H1 (cell line): Measurements from ENCODE around the gene PAEP. TPM values are rescaled to one million over a fixed set of nuclear protein-coding genes. Genes with fewer than 3 reads are reported as not detected.

Source experiments
- CTCF ChIA-PET: fragments of 300-600 bp; sonication (Branson Sonifier 250); formaldehyde crosslinking; loops from one replicate; lab custom pipeline; 2021; ENCODE audit not compliant: partially characterized antibody; lab: Charles Lee
- POLR2A ChIA-PET: fragments of 300-600 bp; sonication (Branson Sonifier 250); formaldehyde crosslinking; loops from one replicate; lab custom pipeline; 2021; ENCODE audit warnings: inconsistent platforms; ENCODE audit not compliant: partially characterized antibody; lab: Charles Lee
- DNase-seq, 2 experiments: peaks; one replicate each; pipeline versions ENCODE4 v3.0.0 to v3.0.0-alpha.2; 2010 to 2022; ENCODE audit warnings: low spot score in 2 of 2, low read depth in 1 of 2, mixed read lengths in 1 of 2
- FAIRE-seq: peaks from 2 replicates; lab custom pipeline; 2011; peaks lifted over from hg19 to GRCh38; lab: Jason Lieb, UNC
- H2AFZ ChIP-seq: 2 replicates; pipeline ENCODE4 v1.8.1; 2012; ENCODE audit warnings: low read length, inconsistent platforms
- H2AK5ac ChIP-seq: 2 replicates; pipeline ENCODE4 v1.6.1; 2013; ENCODE audit warnings: low read depth, low read length
- H2BK120ac ChIP-seq: replicated peaks from 2 replicates; pipeline ENCODE3; 2013; ENCODE audit warnings: low read depth, low read length, inconsistent platforms
- H2BK12ac ChIP-seq: 2 replicates; pipeline ENCODE4 v1.6.1; 2013; ENCODE audit warnings: low read depth, low read length
- H2BK15ac ChIP-seq: 2 replicates; pipeline ENCODE4 v1.6.1; 2013; ENCODE audit warnings: low read length
- H2BK20ac ChIP-seq: 2 replicates; pipeline ENCODE4 v1.6.1; 2013; ENCODE audit warnings: low read length
- H2BK5ac ChIP-seq: 2 replicates; pipeline ENCODE4 v1.6.1; 2013; ENCODE audit warnings: low read depth, low read length
- H3K14ac ChIP-seq: 2 replicates; pipeline ENCODE4 v1.6.1; 2013; ENCODE audit warnings: inconsistent platforms; ENCODE audit not compliant: insufficient read length
- H3K18ac ChIP-seq: 2 replicates; pipeline ENCODE4 v1.6.1; 2013; ENCODE audit warnings: low read length; ENCODE audit errors: extremely low read depth
- H3K23ac ChIP-seq: 2 replicates; pipeline ENCODE4 v1.6.1; 2013; ENCODE audit warnings: inconsistent platforms; ENCODE audit not compliant: insufficient read length
- H3K23me2 ChIP-seq: 2 replicates; pipeline ENCODE4 v1.6.1; 2013; ENCODE audit warnings: low read depth, low read length
- H3K27ac ChIP-seq: 2 replicates; pipeline ENCODE4 v1.6.1; 2011; ENCODE audit warnings: low read depth, low read length, inconsistent platforms
- H3K27me3 ChIP-seq, 4 experiments: replicated peaks in 1 of 4; 1 replicate in 1 of 4; 2 replicates in 3 of 4; pipeline versions ENCODE4 v1.6.1 to v1.8.1; 2011 to 2013; ENCODE audit warnings: low read length in 3 of 4, mild to moderate bottlenecking in 3 of 4, inconsistent platforms in 2 of 4, mixed read lengths in 2 of 4, moderate library complexity in 1 of 4; ENCODE audit not compliant: control insufficient read depth in 3 of 4, insufficient read depth in 3 of 4; ENCODE audit errors: extremely low read depth in 1 of 4
- H3K36me3 ChIP-seq, 4 experiments: 2 replicates each; pipeline versions ENCODE4 v1.6.1 to v1.8.1; 2011 to 2013; ENCODE audit warnings: mild to moderate bottlenecking in 4 of 4, low read length in 3 of 4, moderate library complexity in 2 of 4, control low read depth in 1 of 4, inconsistent platforms in 1 of 4; ENCODE audit not compliant: insufficient read depth in 4 of 4, control insufficient read depth in 2 of 4
- H3K4ac ChIP-seq: replicated peaks from 2 replicates; pipeline ENCODE3; 2013; ENCODE audit warnings: low read length, low read depth, mixed read lengths, inconsistent platforms; ENCODE audit not compliant: insufficient read length
- H3K4me1 ChIP-seq, 4 experiments: replicated peaks in 1 of 4; 1 replicate in 1 of 4; 2 replicates in 3 of 4; pipeline versions ENCODE4 v1.6.1 to v1.8.1; 2011 to 2013; ENCODE audit warnings: low read length in 3 of 4, inconsistent platforms in 2 of 4, mixed read lengths in 1 of 4; ENCODE audit not compliant: insufficient read depth in 4 of 4, control insufficient read depth in 3 of 4
- H3K4me2 ChIP-seq, 2 experiments: 2 replicates each; pipeline versions ENCODE4 v1.6.1 to v1.8.1; 2011 to 2013; ENCODE audit warnings: low read depth in 2 of 2, low read length in 2 of 2, control low read depth in 1 of 2, inconsistent platforms in 1 of 2, mild to moderate bottlenecking in 1 of 2; ENCODE audit not compliant: insufficient read depth in 1 of 2
- H3K4me3 ChIP-seq, 4 experiments: fragments of 200-600, 300-600 bp in 1 of 4; sonication (generic), shearing (Covaris generic), sonication (Bioruptor Twin) in 1 of 4; 2 replicates each; pipeline versions ENCODE4 v1.5.1 to v1.8.1; 2011 to 2016; ENCODE audit warnings: low read length in 4 of 4, low read depth in 3 of 4, control low read depth in 2 of 4, inconsistent platforms in 2 of 4, mild to moderate bottlenecking in 2 of 4, mixed read lengths in 1 of 4, moderate library complexity in 1 of 4; ENCODE audit not compliant: insufficient read depth in 2 of 4; ENCODE audit errors: extremely low read depth in 1 of 4
- H3K56ac ChIP-seq: replicated peaks from 2 replicates; pipeline ENCODE3; 2013; ENCODE audit warnings: low read depth, mild to moderate bottlenecking, mixed read lengths, low read length, inconsistent platforms; ENCODE audit not compliant: insufficient read length
- H3K79me1 ChIP-seq: 2 replicates; pipeline ENCODE4 v1.6.1; 2013; ENCODE audit warnings: low read depth, low read length, control low read depth
- H3K79me2 ChIP-seq, 2 experiments: 2 replicates each; pipeline versions ENCODE4 v1.6.1 to v1.8.1; 2012 to 2013; ENCODE audit warnings: low read length in 2 of 2, mild to moderate bottlenecking in 2 of 2, inconsistent platforms in 1 of 2; ENCODE audit not compliant: insufficient read depth in 2 of 2, control insufficient read depth in 1 of 2
- H3K9ac ChIP-seq, 4 experiments: replicated peaks in 1 of 4; 1 replicate in 1 of 4; 2 replicates in 3 of 4; pipeline versions ENCODE4 v1.6.1 to v1.8.1; 2011 to 2013; ENCODE audit warnings: low read depth in 3 of 4, low read length in 3 of 4, control low read depth in 2 of 4, mild to moderate bottlenecking in 2 of 4, moderate library complexity in 2 of 4, inconsistent platforms in 1 of 4; ENCODE audit errors: extremely low read depth in 1 of 4
- H3K9me3 ChIP-seq, 2 experiments: 2 replicates each; pipeline versions ENCODE4 v1.6.1 to v1.8.1; 2012 to 2013; ENCODE audit warnings: mild to moderate bottlenecking in 2 of 2, moderate library complexity in 2 of 2, control low read depth in 1 of 2, inconsistent platforms in 1 of 2, low read depth in 1 of 2, low read length in 1 of 2, mixed read lengths in 1 of 2; ENCODE audit not compliant: insufficient read depth in 2 of 2
- H4K20me1 ChIP-seq, 2 experiments: replicated peaks in 1 of 2; 2 replicates each; pipeline versions ENCODE3 to v1.8.1; 2011 to 2013; ENCODE audit warnings: inconsistent platforms in 2 of 2, low read length in 2 of 2, mild to moderate bottlenecking in 1 of 2; ENCODE audit not compliant: insufficient read depth in 2 of 2, control insufficient read depth in 1 of 2
- H4K5ac ChIP-seq: 2 replicates; pipeline ENCODE4 v1.6.1; 2013; ENCODE audit warnings: low read length, low read depth, mixed read lengths, inconsistent platforms; ENCODE audit not compliant: insufficient read length
- H4K8ac ChIP-seq: 2 replicates; pipeline ENCODE4 v1.8.0; 2013; ENCODE audit warnings: mild to moderate bottlenecking, moderate library complexity, low read length, inconsistent platforms; ENCODE audit not compliant: insufficient read depth; ENCODE audit errors: extremely low read depth
- H4K91ac ChIP-seq: replicated peaks from 2 replicates; pipeline ENCODE3; 2013; ENCODE audit warnings: low read length, mixed read lengths, inconsistent platforms; ENCODE audit not compliant: insufficient read length
- BCL11A ChIP-seq, 2 experiments: IDR thresholded peaks; one replicate each; pipeline ENCODE4 v1.6.1; 2011; ENCODE audit warnings: low read depth in 2 of 2, low read length in 2 of 2, mild to moderate bottlenecking in 2 of 2
- CBX5 ChIP-seq: fragments of 300-800, 300-1000 bp; sonication (generic); IDR thresholded peaks from 2 replicates; pipeline ENCODE4 v1.7.1; 2016; ENCODE audit warnings: antibody characterized with exemption, low read length, low read depth
- CTBP2 ChIP-seq: IDR thresholded peaks from 2 replicates; pipeline ENCODE4 v1.7.0; 2011; ENCODE audit warnings: borderline replicate concordance, mild to moderate bottlenecking, moderate library complexity, mixed read lengths, low read length; ENCODE audit not compliant: insufficient read depth, insufficient read length
- EP300 ChIP-seq, 2 experiments: IDR thresholded peaks; 1 replicate in 1 of 2; 2 replicates in 1 of 2; pipeline ENCODE4 v1.6.1; 2011 to 2012; ENCODE audit warnings: low read depth in 2 of 2, low read length in 2 of 2, mild to moderate bottlenecking in 2 of 2, borderline replicate concordance in 1 of 2, inconsistent platforms in 1 of 2, moderate library complexity in 1 of 2
- FOSL1 ChIP-seq: IDR thresholded peaks from 2 replicates; pipeline ENCODE4 v1.6.1; 2011; ENCODE audit warnings: mild to moderate bottlenecking, low read depth, low read length, moderate library complexity; ENCODE audit not compliant: insufficient read depth
- NRF1 ChIP-seq: IDR thresholded peaks from 2 replicates; pipeline ENCODE4 v1.6.1; 2011; ENCODE audit warnings: mild to moderate bottlenecking, low read depth, low read length, improper control_type of control experiment
- PHF8 ChIP-seq: fragments of 200-600 bp; sonication (generic); conservative IDR thresholded peaks from 2 replicates; pipeline ENCODE4 v1.7.1; 2012; ENCODE audit warnings: low read depth, mild to moderate bottlenecking, inconsistent platforms, low read length, moderate library complexity
- POLR2AphosphoS5 ChIP-seq: IDR thresholded peaks from 2 replicates; pipeline ENCODE4 v1.6.1; 2011; ENCODE audit warnings: low read depth, low read length
- RFX5 ChIP-seq: IDR thresholded peaks from 2 replicates; pipeline ENCODE4 v1.6.1; 2011; ENCODE audit warnings: low read depth, low read length, improper control_type of control experiment, borderline replicate concordance
- YY1 ChIP-seq: IDR thresholded peaks from 2 replicates; pipeline ENCODE4 v1.6.1; 2011; ENCODE audit warnings: low read depth, mild to moderate bottlenecking, low read length
- WGBS, 2 experiments: shearing (Covaris generic) in 1 of 2; methylation state at CpG; one replicate each; pipeline versions ENCODE4 v1.1.6 to v1.1.7; 2013 to 2015; ENCODE audit warnings: low lambda C conversion rate in 2 of 2, mixed read lengths in 2 of 2, inconsistent platforms in 1 of 2, low coverage in 1 of 2, missing lambda C conversion rate in 1 of 2; ENCODE audit not compliant: insufficient replicate concordance in 2 of 2, insufficient coverage in 1 of 2, insufficient read length in 1 of 2; ENCODE audit errors: extremely low coverage in 1 of 2, missing lambda C conversion rate in 1 of 2; 5-methylcytosine and 5-hydroxymethylcytosine counted together
- polyA plus RNA-seq, 7 experiments: library from polyadenylated mRNA; depleted of rRNA in 3 of 7; stranded (reverse) in 5 of 7; unstranded in 2 of 7; fragments of >200 nt in 5 of 7; fragments of 200-250 nt in 2 of 7; gene quantifications; 1 replicate in 5 of 7; 2 replicates in 1 of 7; 4 replicates in 1 of 7; pipeline versions ENCODE4 v1.2.1 to v1.2.3, GENCODE V29; 2011 to 2013; ENCODE audit warnings: missing spikeins in 2 of 7, mixed read lengths in 2 of 7
- total RNA-seq: library from RNA; stranded (reverse); fragmentation: NEBNext Ultra II Directional; extraction: Animal tissue kit (Norgen Biotek cat#: 25700); gene quantifications from 2 replicates; pipeline ENCODE4 v1.2.1, GENCODE V29; 2021
- TF ChIP-seq, protein P1 (sequence below): IDR thresholded peaks from 2 replicates; pipeline ENCODE4 v1.6.1; 2012; ENCODE audit warnings: inconsistent platforms

Gene PAEP
- total and polyA plus RNA-seq, 2 of the 8 experiments (the other 6 are each of a cell fraction or from before 2014, with no cell fraction given), result not detected

DNA sequence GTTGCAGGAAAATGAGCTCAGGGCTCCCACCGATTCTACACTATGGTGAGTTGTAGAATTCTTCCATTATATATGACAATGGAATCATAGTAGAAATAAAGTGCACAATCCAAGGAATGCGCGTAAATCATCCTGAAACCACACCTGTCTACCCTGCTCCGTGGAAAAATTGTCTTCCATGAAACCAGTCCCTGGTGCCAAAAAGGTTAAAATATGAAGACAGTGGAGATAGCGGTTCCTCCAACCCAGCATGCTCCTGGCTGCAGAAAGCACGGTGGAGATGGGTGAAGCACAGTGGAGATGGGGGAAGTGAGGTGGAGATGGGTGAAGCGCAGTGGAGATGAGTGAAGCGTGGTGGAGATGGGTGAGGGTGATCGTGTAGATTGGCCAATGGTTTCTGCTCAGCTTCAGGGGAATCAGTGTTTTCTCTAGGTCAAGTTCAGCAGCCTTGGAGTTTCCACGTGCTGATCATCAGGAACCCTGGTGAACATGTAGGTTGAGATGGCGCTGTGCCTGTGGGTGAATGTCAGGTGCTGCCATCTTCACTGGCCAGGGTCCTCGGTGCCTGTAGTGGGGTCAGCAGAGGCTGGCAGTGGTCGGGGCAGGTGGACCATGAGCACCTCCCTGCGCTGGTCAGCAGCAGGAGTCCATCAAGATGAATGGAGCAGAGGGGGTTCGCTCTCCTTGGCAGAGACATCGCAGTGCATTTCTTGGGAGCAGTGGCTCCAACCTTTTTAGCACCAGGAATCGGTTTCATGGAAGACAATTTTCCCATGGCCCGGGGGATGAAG is 20.3 kb downstream of the PAEP start:
- CTCF ChIA-PET, result interaction anchor here (0.8 to 2.1 kb wide), 3 partner anchors 19 to 22 kb away, joined by 4 to 12 read pairs (median 11); no protein-coding TSS in a partner anchor

More for the DNA sequence above, 20.3 kb downstream of the PAEP start:
- Histone ChIP-seq H2BK20ac (no peak overlapping the region), H2BK12ac (no peak overlapping the region), H2BK15ac (no peak overlapping the region), H3K27ac (no peak overlapping the region), H3K4me3 (no peak overlapping the region), H2BK5ac (no peak overlapping the region), H3K56ac (no peak overlapping the region), H3K23ac (no peak overlapping the region), H4K5ac (no peak overlapping the region), H3K9me3 (peaks cover 2 to 3% of the 10 kb centered on the region in 2 experiments; a peak in 1 of 4 replicates), H3K36me3 (no peaks in the 10 kb centered on the region), H4K91ac (no peak overlapping the region), H2AFZ (no peak overlapping the region), H3K18ac (no peak overlapping the region), H4K8ac (no peak overlapping the region; the same call in 1 of the 2 replicates), H3K79me1 (no peaks in the 10 kb centered on the region), H3K4ac (no peak overlapping the region), H2BK120ac (no peak overlapping the region), H2AK5ac (no peak overlapping the region; the same call in 1 of the 2 replicates), H3K4me2 (no peak overlapping the region), H3K23me2 (peaks cover 15% of the 10 kb centered on the region; the same call in 1 of the 2 replicates), H3K27me3 (no peaks in the 10 kb centered on the region), H3K9ac (no peak overlapping the region), H4K20me1 (no peaks in the 10 kb centered on the region), H3K79me2 (no peaks in the 10 kb centered on the region), H3K14ac (no peak overlapping the region), H3K4me1 (no peaks in the 10 kb centered on the region)
- POLR2A ChIA-PET, result no interaction called here
- DNase-seq (no peak), FAIRE-seq (no peak)
- TF ChIP-seq, protein P1, sequence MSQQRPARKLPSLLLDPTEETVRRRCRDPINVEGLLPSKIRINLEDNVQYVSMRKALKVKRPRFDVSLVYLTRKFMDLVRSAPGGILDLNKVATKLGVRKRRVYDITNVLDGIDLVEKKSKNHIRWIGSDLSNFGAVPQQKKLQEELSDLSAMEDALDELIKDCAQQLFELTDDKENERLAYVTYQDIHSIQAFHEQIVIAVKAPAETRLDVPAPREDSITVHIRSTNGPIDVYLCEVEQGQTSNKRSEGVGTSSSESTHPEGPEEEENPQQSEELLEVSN, result no peak
- TF ChIP-seq BCL11A (IDR thresholded peaks at IDR 0.05; ENCODE audit: low read depth in 2 of 2, low read length in 2 of 2) (no peak), POLR2AphosphoS5 (no peak), FOSL1 (no peak), CBX5 (no peak), EP300 (IDR thresholded peaks at IDR 0.05; ENCODE audit: borderline replicate concordance in 1 of 2, low read depth in 2 of 2, low read length in 2 of 2) (no peak), YY1 (no peak), PHF8 (no peak), NRF1 (no peak), RFX5 (no peak), CTBP2 (no peak)
- WGBS, 2 experiments, result 92 to 100% methylated on average over 2 to 18 of the region's 18 CpGs
